ENCODE data around the gene FGFR1OP2.
A peak's percentile ranks its signal among the peaks of the same experiment; 100 is the strongest.
"Not testable (repeated sequence)": the region's sequence is repeated elsewhere in the genome, so short reads cannot be mapped to it uniquely, and the experiment has no call there.

The FGFR1OP2 gene

GRCh38 chr12:26940516-26941214 is 2.4 kb downstream of the FGFR1OP2 start:
- TF ChIP-seq, protein P1, sequence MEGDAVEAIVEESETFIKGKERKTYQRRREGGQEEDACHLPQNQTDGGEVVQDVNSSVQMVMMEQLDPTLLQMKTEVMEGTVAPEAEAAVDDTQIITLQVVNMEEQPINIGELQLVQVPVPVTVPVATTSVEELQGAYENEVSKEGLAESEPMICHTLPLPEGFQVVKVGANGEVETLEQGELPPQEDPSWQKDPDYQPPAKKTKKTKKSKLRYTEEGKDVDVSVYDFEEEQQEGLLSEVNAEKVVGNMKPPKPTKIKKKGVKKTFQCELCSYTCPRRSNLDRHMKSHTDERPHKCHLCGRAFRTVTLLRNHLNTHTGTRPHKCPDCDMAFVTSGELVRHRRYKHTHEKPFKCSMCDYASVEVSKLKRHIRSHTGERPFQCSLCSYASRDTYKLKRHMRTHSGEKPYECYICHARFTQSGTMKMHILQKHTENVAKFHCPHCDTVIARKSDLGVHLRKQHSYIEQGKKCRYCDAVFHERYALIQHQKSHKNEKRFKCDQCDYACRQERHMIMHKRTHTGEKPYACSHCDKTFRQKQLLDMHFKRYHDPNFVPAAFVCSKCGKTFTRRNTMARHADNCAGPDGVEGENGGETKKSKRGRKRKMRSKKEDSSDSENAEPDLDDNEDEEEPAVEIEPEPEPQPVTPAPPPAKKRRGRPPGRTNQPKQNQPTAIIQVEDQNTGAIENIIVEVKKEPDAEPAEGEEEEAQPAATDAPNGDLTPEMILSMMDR (conservative IDR thresholded peaks at IDR 0.05; ENCODE audit: low read length), result no peak
- H3K4me3 ChIP-seq (ENCODE audit: low read length), result no peak overlapping the region
- no peak for DNase-seq (ENCODE audit: low read depth)

- no peak for DNase-seq (ENCODE audit: low read depth)
- TF ChIP-seq, protein P1 (conservative IDR thresholded peaks at IDR 0.05; ENCODE audit: low read length), result no peak
- no peak overlapping the region for H3K4me3 ChIP-seq (ENCODE audit: low read length)
Measured at GRCh38 chr12:26941215-26941594, 2.9 kb downstream of the FGFR1OP2 start.

- TF ChIP-seq, protein P1 (conservative IDR thresholded peaks at IDR 0.05; ENCODE audit: low read length), result no peak
- H3K4me3 ChIP-seq (ENCODE audit: low read length), result no peak overlapping the region
- no peak for DNase-seq (ENCODE audit: low read depth)
Measured at GRCh38 chr12:26948309-26948708, 10.0 kb downstream of the FGFR1OP2 start.

DNA sequence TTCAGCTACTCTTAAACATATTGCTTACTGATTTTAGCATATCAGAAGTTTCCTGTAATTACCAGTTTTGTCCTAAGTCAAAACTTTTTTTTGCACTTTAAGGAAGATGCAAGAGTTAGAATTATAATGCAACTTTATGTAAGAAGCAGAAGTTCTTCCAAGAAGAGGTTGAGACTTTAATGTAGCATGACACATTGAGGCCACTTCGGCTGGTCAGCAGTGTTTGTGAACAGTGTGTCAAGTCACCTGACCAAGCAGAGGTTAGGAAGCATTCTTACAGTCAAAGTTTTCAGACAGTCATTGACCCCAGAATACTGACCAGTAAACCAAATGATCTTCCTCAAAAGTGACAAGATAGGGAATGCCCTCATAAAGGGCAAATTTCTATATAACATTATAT is 15.2 kb downstream of the FGFR1OP2 start:
- no peak overlapping the region for H3K4me3 ChIP-seq (ENCODE audit: low read length)
- TF ChIP-seq, protein P1 (conservative IDR thresholded peaks at IDR 0.05; ENCODE audit: low read length), result no peak

GRCh38 chr12:26954027-26954426 is 15.8 kb downstream of the FGFR1OP2 start:
- TF ChIP-seq, protein P1 (conservative IDR thresholded peaks at IDR 0.05; ENCODE audit: low read length), result no peak
- no peak for DNase-seq (ENCODE audit: low read depth)
- H3K4me3 ChIP-seq (ENCODE audit: low read length), result no peak overlapping the region

More for the DNA sequence above, 15.2 kb downstream of the FGFR1OP2 start:
- DNase-seq (ENCODE audit: low read depth), result peak; percentile 40

GRCh38 chr12:26961391-26961790 is 23.1 kb downstream of the FGFR1OP2 start:
- not testable (repeated sequence) for H3K4me3 ChIP-seq (ENCODE audit: low read length); DNase-seq (ENCODE audit: low read depth)

GRCh38 chr12:26961803-26962202 is 23.5 kb downstream of the FGFR1OP2 start:
- TF ChIP-seq, protein P1 (conservative IDR thresholded peaks at IDR 0.05; ENCODE audit: low read length), result no peak
- H3K4me3 ChIP-seq (ENCODE audit: low read length), result no peak overlapping the region

More at GRCh38 chr12:26961803-26962202, 23.5 kb downstream of the FGFR1OP2 start:
- DNase-seq (ENCODE audit: low read depth), result no peak

Data from AG10803 (cell line).